Bronchial epithelial cell (primary cell): ENCODE data around the gene SLC6A12. TPM values are rescaled to one million over a fixed set of nuclear protein-coding genes. Genes with fewer than 3 reads are reported as not detected.

Experiments used
- DNase-seq: peaks from one replicate; pipeline ENCODE4 v3.0.0-alpha.2; 2010; ENCODE audit warnings: low read depth
- FAIRE-seq: peaks from 2 replicates; lab custom pipeline; 2011; peaks lifted over from hg19 to GRCh38; lab: Jason Lieb, UNC
- H3K27me3 ChIP-seq: 2 replicates; pipeline ENCODE4 v1.5.1; 2011; ENCODE audit warnings: low read length; ENCODE audit not compliant: control insufficient read depth, insufficient read depth
- H3K36me3 ChIP-seq: 2 replicates; pipeline ENCODE4 v1.5.1; 2011; ENCODE audit warnings: low read length; ENCODE audit not compliant: control insufficient read depth, insufficient read depth
- H3K4me3 ChIP-seq: 2 replicates; pipeline ENCODE4 v1.5.1; 2011; ENCODE audit warnings: mild to moderate bottlenecking, low read depth, low read length, control low read depth
- total RNA-seq: library from RNA; depleted of rRNA; stranded (reverse); fragments of >200 nt; gene quantifications from 2 replicates; pipeline ENCODE4 v1.2.1, GENCODE V29; 2014
- TF ChIP-seq, protein P1 (sequence below): IDR thresholded peaks from 2 replicates; pipeline ENCODE4 v1.5.1; 2011; ENCODE audit warnings: mild to moderate bottlenecking, moderate library complexity, low read length, control low read depth, inconsistent platforms; ENCODE audit not compliant: insufficient read depth, severe bottlenecking

SLC6A12 gene
- total RNA-seq = 0.26 TPM in 1 of 2 replicates, not detected in the other

DNA sequence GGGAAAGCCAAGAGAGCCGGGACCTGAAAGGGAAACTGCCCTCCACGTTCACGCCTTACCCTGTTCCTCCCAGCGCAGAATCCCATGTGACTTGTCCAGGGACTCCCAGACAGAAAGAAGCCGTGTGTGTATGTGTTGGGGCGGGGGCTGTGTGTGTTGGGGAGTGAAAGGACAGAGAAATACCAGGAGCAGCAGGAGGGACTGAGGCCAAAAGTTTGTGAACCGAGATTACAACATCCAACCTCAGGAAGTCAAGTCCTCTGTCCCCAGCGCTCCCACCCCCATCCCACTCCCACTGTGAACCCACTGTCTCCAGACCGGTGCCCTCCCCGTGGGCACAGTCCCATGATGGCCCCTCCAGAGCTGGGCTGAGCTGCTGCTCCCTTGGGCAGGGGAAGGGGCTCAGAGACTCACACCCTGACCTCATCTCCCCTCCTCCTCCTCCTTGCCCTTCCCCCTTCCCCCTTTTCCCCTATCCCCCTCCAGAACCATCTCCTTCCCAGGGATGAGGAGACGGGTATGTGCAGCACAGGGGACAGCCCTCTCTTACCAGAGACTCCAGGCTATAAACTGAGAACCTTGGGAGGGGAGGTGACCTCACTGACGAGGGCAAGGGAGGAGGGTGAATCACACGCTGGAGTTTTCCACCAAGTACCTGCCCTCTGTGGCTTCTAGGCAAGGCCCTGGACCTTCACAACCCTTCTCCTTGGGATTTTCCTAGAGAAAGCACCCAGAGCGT is at the start of gene SLC6A12:
TSS of gene SLC6A12 (minus strand) at position 155 of the 739 bp plus-strand sequence. CDS start 4,171 bp downstream, outside the sequence.
- Histone ChIP-seq H3K27me3 (peaks cover 9% of the 10 kb centered on the region), H3K36me3 (no peaks in the 10 kb centered on the region), H3K4me3 (no peak within 1 kb of the TSS)
- no peak for FAIRE-seq
- TF ChIP-seq, protein P1, sequence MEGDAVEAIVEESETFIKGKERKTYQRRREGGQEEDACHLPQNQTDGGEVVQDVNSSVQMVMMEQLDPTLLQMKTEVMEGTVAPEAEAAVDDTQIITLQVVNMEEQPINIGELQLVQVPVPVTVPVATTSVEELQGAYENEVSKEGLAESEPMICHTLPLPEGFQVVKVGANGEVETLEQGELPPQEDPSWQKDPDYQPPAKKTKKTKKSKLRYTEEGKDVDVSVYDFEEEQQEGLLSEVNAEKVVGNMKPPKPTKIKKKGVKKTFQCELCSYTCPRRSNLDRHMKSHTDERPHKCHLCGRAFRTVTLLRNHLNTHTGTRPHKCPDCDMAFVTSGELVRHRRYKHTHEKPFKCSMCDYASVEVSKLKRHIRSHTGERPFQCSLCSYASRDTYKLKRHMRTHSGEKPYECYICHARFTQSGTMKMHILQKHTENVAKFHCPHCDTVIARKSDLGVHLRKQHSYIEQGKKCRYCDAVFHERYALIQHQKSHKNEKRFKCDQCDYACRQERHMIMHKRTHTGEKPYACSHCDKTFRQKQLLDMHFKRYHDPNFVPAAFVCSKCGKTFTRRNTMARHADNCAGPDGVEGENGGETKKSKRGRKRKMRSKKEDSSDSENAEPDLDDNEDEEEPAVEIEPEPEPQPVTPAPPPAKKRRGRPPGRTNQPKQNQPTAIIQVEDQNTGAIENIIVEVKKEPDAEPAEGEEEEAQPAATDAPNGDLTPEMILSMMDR = no peak
- DNase-seq = peak; percentile 14

DNA sequence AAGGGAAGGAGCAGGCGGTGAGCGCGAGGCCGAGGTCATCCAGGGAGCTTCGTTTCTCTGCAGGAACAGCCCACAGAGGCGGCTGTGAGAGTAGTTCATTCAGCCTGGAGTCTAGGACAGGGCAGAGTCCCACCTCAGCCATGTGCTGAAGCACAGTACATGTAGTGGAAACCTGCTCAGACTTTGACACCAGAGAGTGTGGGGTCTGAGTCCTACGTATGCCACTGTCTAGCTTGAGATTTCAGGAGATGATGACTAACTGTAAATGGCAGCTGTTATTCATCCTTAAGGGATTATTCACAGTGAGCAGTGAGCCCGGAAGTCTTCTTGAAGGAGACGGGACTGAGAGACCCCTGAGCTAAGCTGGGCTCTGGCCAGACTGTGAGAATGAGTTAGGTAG is 49.6 kb upstream of the SLC6A12 start:
- Histone ChIP-seq H3K4me3 (no peak overlapping the region), H3K36me3 (no peaks in the 10 kb centered on the region), H3K27me3 (peaks cover 7% of the 10 kb centered on the region)
- FAIRE-seq (no peak), DNase-seq (peak; percentile 39)
- TF ChIP-seq, protein P1 = no peak

DNA sequence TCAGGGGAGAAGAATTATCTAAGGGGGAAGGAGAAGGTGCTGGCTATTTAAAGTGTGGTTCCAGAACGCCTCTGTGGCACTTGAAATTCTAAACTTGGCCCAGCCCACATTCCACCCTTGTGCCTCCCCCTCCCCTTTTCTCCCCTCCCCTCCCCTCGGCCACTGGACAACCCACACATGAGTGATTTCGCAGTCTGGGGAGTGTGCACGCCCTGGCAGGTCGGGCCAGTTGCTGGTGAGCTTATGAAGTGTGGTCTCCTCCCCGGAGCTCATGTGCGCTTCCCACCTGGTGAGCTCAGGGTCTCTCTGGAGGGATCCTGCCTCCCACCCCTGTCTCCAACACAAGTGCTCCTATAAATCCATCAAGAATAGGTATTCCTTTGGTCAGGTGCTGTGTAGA is 48.9 kb upstream of the SLC6A12 start, which contains the start of gene SLC6A13:
TSS of gene SLC6A13 (minus strand) at position 20 of the 400 bp plus-strand sequence. CDS start 2,784 bp downstream, outside the sequence.
- DNase-seq = peak; percentile 29
- Histone ChIP-seq H3K4me3 (no peak within 1 kb of the TSS), H3K27me3 (peaks cover 8% of the 10 kb centered on the region), H3K36me3 (no peaks in the 10 kb centered on the region)
- TF ChIP-seq, protein P1 = no peak
- FAIRE-seq = no peak

DNA sequence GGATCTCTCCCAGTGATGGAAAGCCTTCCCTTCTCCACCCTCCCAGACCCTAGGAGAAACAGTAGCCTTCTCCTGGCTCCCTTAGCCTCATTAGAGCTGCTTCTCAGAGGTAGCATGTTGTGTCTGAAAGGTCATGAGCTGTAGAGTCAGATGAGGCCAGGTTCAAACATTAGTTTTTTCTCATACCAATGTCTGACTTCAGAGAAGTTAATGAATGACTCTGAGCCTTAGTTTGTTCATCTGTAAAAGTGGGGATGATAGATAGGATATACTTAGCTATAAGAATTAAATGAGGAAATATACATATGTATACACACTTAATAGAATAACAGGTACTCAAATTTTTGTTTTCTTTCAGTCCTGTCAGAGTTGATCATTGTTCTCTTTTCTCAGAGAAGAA is 48.2 kb upstream of the SLC6A12 start:
- no peak for DNase-seq
- no peaks in the 10 kb centered on the region for H3K36me3 ChIP-seq
- FAIRE-seq = no peak
- H3K27me3 ChIP-seq = peaks cover 11% of the 10 kb centered on the region
- H3K4me3 ChIP-seq = no peak overlapping the region
- TF ChIP-seq, protein P1 = no peak

DNA sequence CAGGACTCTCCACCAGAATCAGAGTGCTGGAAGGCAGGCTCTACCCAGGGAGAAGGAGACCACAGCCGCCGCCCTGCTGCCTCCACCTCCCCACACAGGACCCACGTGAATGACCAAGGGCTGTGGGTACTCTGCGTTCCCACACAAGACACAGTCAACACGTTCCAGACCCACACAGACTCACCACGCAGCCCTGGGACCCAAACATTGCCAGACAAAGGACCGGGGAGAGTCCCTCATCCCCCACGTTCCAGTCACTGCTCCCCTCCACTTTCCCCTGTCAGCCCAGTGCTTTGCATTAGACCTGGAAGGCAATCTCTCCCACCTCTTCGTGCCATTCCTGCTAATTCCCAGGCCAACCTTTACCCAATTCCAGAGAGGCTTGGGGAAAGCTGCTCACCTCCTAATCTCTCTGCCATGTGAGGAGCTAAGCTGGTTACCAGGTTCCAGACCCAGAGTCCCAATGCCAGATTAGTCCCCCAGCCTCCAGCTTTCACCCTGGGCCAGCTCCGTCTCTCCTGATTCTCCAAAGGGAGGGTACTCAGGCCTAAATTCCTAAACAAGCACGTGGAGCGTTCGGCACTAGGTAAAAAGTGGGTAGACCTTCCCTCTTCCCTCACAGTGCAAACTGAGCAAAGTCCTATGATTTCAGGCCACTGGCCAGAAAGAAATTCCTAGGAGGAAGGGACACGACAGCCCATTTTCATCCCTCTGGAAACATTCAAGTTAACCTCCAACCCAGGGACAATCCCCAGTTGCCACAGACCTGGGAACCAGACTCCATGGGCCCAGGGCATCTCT is 43.8 kb upstream of the SLC6A12 start:
- TF ChIP-seq, protein P1 = no peak
- H3K36me3 ChIP-seq = no peaks in the 10 kb centered on the region
- H3K27me3 ChIP-seq = peaks cover 11% of the 10 kb centered on the region
- no peak overlapping the region for H3K4me3 ChIP-seq
- peak; percentile 60 for FAIRE-seq
- DNase-seq = no peak
